HepG2 (cell line): ENCODE results near the gene ITGA2. TPM values are rescaled to one million over a fixed set of nuclear protein-coding genes. Genes with fewer than 3 reads are reported as not detected.

Experiments
- FOXP1 ChIP-seq, 2 experiments: fragments of 450-650 bp in 1 of 2; IDR thresholded peaks; 2 replicates each; pipeline ENCODE4 v1.6.1; 2017 to 2018; ENCODE audit warnings: antibody characterized with exemption in 1 of 2
- HOXA3 ChIP-seq: sonication (generic); formaldehyde crosslinking; IDR thresholded peaks from 2 replicates; pipeline ENCODE4 v1.5.0; 2020; ENCODE audit warnings: missing genetic modification reagents
- MEF2D ChIP-seq: sonication (generic); formaldehyde crosslinking; IDR thresholded peaks from 2 replicates; pipeline ENCODE4 v1.5.1; 2020; ENCODE audit warnings: mild to moderate bottlenecking, missing genetic modification reagents
- POGZ ChIP-seq: sonication (generic); formaldehyde crosslinking; IDR thresholded peaks from 2 replicates; pipeline ENCODE4 v1.4.0; 2020; ENCODE audit warnings: mild to moderate bottlenecking, missing genetic modification reagents
- SAP130 ChIP-seq: IDR thresholded peaks from 2 replicates; pipeline ENCODE4 v1.6.1; 2016; ENCODE audit warnings: low read depth
- SMAD1 ChIP-seq: sonication (generic); formaldehyde crosslinking; IDR thresholded peaks from 2 replicates; pipeline ENCODE4 v1.4.0; 2020; ENCODE audit warnings: missing genetic modification reagents, low read depth, mild to moderate bottlenecking, borderline replicate concordance
- TBP ChIP-seq: sonication (generic); formaldehyde crosslinking; IDR thresholded peaks from 2 replicates; pipeline ENCODE4 v1.5.0; 2020; ENCODE audit warnings: missing genetic modification reagents
- ZKSCAN5 ChIP-seq: sonication (generic); formaldehyde crosslinking; IDR thresholded peaks from 2 replicates; pipeline ENCODE4 v1.5.1; 2020; ENCODE audit warnings: mild to moderate bottlenecking, missing genetic modification reagents
- ZNF616 ChIP-seq: sonication (generic); formaldehyde crosslinking; IDR thresholded peaks from 2 replicates; pipeline ENCODE4 v1.5.0; 2020; ENCODE audit warnings: low read depth, mild to moderate bottlenecking, missing genetic modification reagents
- ZNF850 ChIP-seq: sonication (generic); formaldehyde crosslinking; conservative IDR thresholded peaks from 2 replicates; pipeline ENCODE4 v1.9.0; 2021; ENCODE audit warnings: mild to moderate bottlenecking, missing genetic modification reagents
- polyA plus RNA-seq, 8 experiments: library from polyadenylated mRNA; depleted of rRNA in 3 of 8; stranded (reverse) in 7 of 8; unstranded in 1 of 8; fragments of >200 nt; fragmentation: Illumina TruSeq in 4 of 8; extraction: Trizol in 4 of 8; gene quantifications; 2 replicates each; pipeline versions ENCODE4 v1.2.1 to v1.2.3, GENCODE V29; 2011 to 2016; ENCODE audit warnings: low read depth in 4 of 8, missing spikeins in 1 of 8, mixed read lengths in 1 of 8; ENCODE audit not compliant: insufficient read depth in 1 of 8
- total RNA-seq, 5 experiments: library from RNA; depleted of rRNA; stranded (reverse); fragments of >200 nt; fragmentation: Illumina TruSeq; extraction: Trizol; gene quantifications; 2 replicates each; pipeline ENCODE4 v1.2.3, GENCODE V29; 2016; ENCODE audit warnings: low read depth in 1 of 5
- TF ChIP-seq, protein P1 (sequence below): sonication (generic); formaldehyde crosslinking; IDR thresholded peaks from 2 replicates; pipeline ENCODE4 v1.5.1; 2020; ENCODE audit warnings: mild to moderate bottlenecking, missing genetic modification reagents, borderline replicate concordance
- TF ChIP-seq, protein P2 (sequence below): sonication (generic); formaldehyde crosslinking; IDR thresholded peaks from 2 replicates; pipeline ENCODE4 v1.5.1; 2020; ENCODE audit warnings: mild to moderate bottlenecking, missing genetic modification reagents, borderline replicate concordance
- TF ChIP-seq, protein P3 (sequence below): sonication (generic); formaldehyde crosslinking; IDR thresholded peaks from 2 replicates; pipeline ENCODE4 v1.4.0; 2020; ENCODE audit warnings: missing genetic modification reagents
- TF ChIP-seq, protein P4 (sequence below): sonication (generic); formaldehyde crosslinking; IDR thresholded peaks from 2 replicates; pipeline ENCODE4 v1.4.0; 2020; ENCODE audit warnings: missing genetic modification reagents, mild to moderate bottlenecking, borderline replicate concordance

ITGA2 gene
- total and polyA plus RNA-seq, 2 of the 13 experiments (the other 11 are each of a cell fraction or from before 2014, with no cell fraction given), result 15.8 to 58.3 TPM

DNA sequence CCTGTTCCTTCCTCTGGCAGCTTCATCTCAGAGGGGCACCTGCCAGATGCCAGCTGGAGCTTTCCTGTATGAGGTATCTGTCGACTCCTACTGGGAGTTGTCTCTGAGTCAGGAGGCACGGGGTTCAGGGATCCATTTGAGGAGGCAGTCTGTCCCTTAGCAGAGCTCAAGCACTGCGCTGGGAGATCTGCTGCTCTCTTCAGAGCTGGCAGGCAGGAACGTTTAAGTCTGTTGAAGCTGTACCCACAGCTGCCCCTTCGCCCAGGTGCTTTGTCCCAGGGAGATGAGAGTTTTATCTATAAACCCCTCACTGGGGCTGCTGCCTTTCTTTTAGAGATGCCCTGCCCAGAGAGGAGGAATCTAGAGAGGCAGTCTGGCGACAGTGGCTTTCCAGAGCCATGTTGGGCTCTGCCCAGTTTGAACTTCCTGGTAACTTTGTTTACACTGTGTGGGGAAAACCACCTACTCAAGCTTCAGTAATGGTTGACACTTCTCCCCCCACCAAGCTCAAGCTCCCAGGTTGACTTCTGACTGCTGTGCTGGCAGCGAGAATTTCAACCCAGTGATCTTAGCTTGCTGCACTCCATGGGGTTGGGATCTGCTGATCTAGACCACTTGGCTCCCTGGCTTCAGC lies 11.8 kb upstream of the ITGA2 start (continued):
- TF ChIP-seq, protein P1, sequence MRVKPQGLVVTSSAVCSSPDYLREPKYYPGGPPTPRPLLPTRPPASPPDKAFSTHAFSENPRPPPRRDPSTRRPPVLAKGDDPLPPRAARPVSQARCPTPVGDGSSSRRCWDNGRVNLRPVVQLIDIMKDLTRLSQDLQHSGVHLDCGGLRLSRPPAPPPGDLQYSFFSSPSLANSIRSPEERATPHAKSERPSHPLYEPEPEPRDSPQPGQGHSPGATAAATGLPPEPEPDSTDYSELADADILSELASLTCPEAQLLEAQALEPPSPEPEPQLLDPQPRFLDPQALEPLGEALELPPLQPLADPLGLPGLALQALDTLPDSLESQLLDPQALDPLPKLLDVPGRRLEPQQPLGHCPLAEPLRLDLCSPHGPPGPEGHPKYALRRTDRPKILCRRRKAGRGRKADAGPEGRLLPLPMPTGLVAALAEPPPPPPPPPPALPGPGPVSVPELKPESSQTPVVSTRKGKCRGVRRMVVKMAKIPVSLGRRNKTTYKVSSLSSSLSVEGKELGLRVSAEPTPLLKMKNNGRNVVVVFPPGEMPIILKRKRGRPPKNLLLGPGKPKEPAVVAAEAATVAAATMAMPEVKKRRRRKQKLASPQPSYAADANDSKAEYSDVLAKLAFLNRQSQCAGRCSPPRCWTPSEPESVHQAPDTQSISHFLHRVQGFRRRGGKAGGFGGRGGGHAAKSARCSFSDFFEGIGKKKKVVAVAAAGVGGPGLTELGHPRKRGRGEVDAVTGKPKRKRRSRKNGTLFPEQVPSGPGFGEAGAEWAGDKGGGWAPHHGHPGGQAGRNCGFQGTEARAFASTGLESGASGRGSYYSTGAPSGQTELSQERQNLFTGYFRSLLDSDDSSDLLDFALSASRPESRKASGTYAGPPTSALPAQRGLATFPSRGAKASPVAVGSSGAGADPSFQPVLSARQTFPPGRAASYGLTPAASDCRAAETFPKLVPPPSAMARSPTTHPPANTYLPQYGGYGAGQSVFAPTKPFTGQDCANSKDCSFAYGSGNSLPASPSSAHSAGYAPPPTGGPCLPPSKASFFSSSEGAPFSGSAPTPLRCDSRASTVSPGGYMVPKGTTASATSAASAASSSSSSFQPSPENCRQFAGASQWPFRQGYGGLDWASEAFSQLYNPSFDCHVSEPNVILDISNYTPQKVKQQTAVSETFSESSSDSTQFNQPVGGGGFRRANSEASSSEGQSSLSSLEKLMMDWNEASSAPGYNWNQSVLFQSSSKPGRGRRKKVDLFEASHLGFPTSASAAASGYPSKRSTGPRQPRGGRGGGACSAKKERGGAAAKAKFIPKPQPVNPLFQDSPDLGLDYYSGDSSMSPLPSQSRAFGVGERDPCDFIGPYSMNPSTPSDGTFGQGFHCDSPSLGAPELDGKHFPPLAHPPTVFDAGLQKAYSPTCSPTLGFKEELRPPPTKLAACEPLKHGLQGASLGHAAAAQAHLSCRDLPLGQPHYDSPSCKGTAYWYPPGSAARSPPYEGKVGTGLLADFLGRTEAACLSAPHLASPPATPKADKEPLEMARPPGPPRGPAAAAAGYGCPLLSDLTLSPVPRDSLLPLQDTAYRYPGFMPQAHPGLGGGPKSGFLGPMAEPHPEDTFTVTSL, result no peak
- TF ChIP-seq FOXP1 (IDR thresholded peaks at IDR 0.05) (no peak), FOXP1 (CRISPR knock-in tag; IDR thresholded peaks at IDR 0.05) (no peak), TBP (no peak), POGZ (CRISPR knock-in tag) (peak; percentile 35; the same call in 1 of the 2 replicates), ZNF850 (no peak), HOXA3 (CRISPR knock-in tag) (no peak), ZKSCAN5 (CRISPR knock-in tag) (no peak), SMAD1 (CRISPR knock-in tag) (no peak), MEF2D (CRISPR knock-in tag) (no peak), SAP130 (CRISPR knock-in tag) (peak; percentile 37; the same call in 1 of the 2 replicates), ZNF616 (CRISPR knock-in tag) (no peak)
- TF ChIP-seq, protein P2, sequence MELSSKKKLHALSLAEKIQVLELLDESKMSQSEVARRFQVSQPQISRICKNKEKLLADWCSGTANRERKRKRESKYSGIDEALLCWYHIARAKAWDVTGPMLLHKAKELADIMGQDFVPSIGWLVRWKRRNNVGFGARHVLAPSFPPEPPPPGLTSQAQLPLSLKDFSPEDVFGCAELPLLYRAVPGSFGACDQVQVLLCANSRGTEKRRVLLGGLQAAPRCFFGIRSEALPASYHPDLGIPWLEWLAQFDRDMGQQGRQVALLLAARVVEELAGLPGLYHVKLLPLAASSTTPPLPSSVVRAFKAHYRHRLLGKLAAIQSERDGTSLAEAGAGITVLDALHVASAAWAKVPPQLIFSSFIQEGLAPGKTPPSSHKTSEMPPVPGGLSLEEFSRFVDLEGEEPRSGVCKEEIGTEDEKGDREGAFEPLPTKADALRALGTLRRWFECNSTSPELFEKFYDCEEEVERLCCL (CRISPR knock-in tag), result no peak
- TF ChIP-seq, protein P3, sequence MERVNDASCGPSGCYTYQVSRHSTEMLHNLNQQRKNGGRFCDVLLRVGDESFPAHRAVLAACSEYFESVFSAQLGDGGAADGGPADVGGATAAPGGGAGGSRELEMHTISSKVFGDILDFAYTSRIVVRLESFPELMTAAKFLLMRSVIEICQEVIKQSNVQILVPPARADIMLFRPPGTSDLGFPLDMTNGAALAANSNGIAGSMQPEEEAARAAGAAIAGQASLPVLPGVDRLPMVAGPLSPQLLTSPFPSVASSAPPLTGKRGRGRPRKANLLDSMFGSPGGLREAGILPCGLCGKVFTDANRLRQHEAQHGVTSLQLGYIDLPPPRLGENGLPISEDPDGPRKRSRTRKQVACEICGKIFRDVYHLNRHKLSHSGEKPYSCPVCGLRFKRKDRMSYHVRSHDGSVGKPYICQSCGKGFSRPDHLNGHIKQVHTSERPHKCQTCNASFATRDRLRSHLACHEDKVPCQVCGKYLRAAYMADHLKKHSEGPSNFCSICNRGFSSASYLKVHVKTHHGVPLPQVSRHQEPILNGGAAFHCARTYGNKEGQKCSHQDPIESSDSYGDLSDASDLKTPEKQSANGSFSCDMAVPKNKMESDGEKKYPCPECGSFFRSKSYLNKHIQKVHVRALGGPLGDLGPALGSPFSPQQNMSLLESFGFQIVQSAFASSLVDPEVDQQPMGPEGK (CRISPR knock-in tag), result peak; percentile 28; the same call in 1 of the 2 replicates
- TF ChIP-seq, protein P4, sequence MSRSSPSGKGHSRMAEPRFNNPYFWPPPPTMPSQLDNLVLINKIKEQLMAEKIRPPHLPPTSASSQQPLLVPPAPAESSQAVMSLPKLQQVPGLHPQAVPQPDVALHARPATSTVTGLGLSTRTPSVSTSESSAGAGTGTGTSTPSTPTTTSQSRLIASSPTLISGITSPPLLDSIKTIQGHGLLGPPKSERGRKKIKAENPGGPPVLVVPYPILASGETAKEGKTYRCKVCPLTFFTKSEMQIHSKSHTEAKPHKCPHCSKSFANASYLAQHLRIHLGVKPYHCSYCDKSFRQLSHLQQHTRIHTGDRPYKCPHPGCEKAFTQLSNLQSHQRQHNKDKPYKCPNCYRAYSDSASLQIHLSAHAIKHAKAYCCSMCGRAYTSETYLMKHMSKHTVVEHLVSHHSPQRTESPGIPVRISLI, result 0 out of 2 replicates have a peak, but pooled peaks have one; percentile 19
